ENCODE results near the gene SYNPO2. TPM values are rescaled to one million over a fixed set of nuclear protein-coding genes. Genes with fewer than 3 reads are reported as not detected.

The SYNPO2 gene
- total RNA-seq (12.6 and 40.1 TPM in 2 replicates), polyA plus RNA-seq (15.3 and 71.7 TPM in 2 replicates), polyA minus RNA-seq (ENCODE audit: low replicate concordance) (36.2 and 140 TPM in 2 replicates)
- 9.3 and 55.9 TPM in 2 replicates for polyA plus RNA-seq (2012)

GRCh38 chr4:118888666-118889311 lies at the start of gene SYNPO2:
Gene SYNPO2 (plus strand): TSS chr4:118888854. CDS start chr4:118889037, 183 bp downstream.
- H3K4me1 ChIP-seq (ENCODE audit: control insufficient read depth, extremely low read depth, insufficient read depth, low read length): peaks cover 3% of the 10 kb centered on the region
- H3K9me3 ChIP-seq (ENCODE audit: control insufficient read depth, insufficient read depth, low read depth, low read length): no peaks in the 10 kb centered on the region
- peak within 1 kb of the TSS; percentile 41 to 75 (median 52) for H3K4me3 ChIP-seq (replicated peaks in 1 of 4; ENCODE audit: control extremely low read depth in 1 of 4, insufficient read depth in 1 of 4, low read depth in 3 of 4, low read length in 4 of 4)
- H3K9ac ChIP-seq (ENCODE audit: insufficient read depth, low read length): peak within 1 kb of the TSS; percentile 34
- H3K27me3 ChIP-seq (ENCODE audit: control insufficient read depth, insufficient read depth, low read length): no peaks in the 10 kb centered on the region
- H3K79me2 ChIP-seq (ENCODE audit: control insufficient read depth, insufficient read depth, low read length): no peaks in the 10 kb centered on the region
- H3K27ac ChIP-seq (ENCODE audit: insufficient read depth, low read length): no peak within 1 kb of the TSS
- H3K4me2 ChIP-seq (ENCODE audit: extremely low read depth, insufficient read depth, low read length): peak within 1 kb of the TSS; percentile 87
- peak within 1 kb of the TSS; percentile 90 for H2AFZ ChIP-seq (ENCODE audit: low read length)
- DNase-seq (ENCODE audit: low read depth in 2 of 2): peak; percentile 84 to 91
- no peak for TF ChIP-seq EZH2 (IDR thresholded peaks at IDR 0.05; ENCODE audit: low read length, missing control alignments)
- TF ChIP-seq, protein P1, sequence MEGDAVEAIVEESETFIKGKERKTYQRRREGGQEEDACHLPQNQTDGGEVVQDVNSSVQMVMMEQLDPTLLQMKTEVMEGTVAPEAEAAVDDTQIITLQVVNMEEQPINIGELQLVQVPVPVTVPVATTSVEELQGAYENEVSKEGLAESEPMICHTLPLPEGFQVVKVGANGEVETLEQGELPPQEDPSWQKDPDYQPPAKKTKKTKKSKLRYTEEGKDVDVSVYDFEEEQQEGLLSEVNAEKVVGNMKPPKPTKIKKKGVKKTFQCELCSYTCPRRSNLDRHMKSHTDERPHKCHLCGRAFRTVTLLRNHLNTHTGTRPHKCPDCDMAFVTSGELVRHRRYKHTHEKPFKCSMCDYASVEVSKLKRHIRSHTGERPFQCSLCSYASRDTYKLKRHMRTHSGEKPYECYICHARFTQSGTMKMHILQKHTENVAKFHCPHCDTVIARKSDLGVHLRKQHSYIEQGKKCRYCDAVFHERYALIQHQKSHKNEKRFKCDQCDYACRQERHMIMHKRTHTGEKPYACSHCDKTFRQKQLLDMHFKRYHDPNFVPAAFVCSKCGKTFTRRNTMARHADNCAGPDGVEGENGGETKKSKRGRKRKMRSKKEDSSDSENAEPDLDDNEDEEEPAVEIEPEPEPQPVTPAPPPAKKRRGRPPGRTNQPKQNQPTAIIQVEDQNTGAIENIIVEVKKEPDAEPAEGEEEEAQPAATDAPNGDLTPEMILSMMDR (conservative IDR thresholded peaks at IDR 0.05 in 1 of 2, IDR thresholded peaks at IDR 0.05 in 1 of 2; ENCODE audit: low read depth in 1 of 2, low read length in 2 of 2): no peak
- H4K20me1 ChIP-seq (ENCODE audit: control insufficient read depth, extremely low read depth, insufficient read depth, low read length): no peaks in the 10 kb centered on the region
- no peaks in the 10 kb centered on the region for H3K36me3 ChIP-seq (ENCODE audit: control insufficient read depth, insufficient read depth, low read length)

DNA sequence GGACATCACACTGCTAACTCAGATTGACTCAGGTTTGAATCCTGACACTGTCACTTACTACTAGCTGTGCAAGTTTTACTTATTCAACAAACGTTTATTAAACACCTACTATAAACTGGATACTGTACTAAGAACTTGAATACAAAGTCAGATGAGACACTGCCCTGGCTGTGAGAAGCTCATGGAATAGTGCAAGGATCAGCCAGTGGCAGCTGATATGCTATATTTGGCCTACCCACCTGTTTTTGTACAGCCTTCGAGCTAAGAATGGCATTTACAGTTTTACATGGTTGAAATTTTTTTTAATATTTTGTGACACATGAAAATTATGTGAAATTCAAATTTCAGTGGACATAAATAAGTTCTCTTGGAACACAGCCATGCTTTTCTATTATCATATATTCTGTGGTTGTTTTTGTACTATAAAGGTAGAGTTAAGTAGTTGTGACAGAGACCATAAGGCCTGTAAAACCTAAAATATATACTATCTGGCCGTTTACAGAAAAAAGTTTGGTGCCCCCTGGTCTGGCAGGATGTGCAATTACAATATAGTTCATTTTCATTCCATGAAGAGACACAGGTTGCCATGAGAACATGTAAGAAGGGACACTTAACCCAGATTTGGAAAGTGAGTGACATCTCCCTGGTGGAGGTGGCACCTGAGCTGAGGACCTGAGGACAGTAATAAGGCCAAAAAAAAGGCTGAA lies 49.3 kb upstream of the SYNPO2 start:
- H3K9me3 ChIP-seq (ENCODE audit: control insufficient read depth, insufficient read depth, low read depth, low read length): no peaks in the 10 kb centered on the region
- H3K36me3 ChIP-seq (ENCODE audit: control insufficient read depth, insufficient read depth, low read length): no peaks in the 10 kb centered on the region
- H3K79me2 ChIP-seq (ENCODE audit: control insufficient read depth, insufficient read depth, low read length): peaks cover 15% of the 10 kb centered on the region
- H3K4me2 ChIP-seq (ENCODE audit: extremely low read depth, insufficient read depth, low read length): no peak overlapping the region
- TF ChIP-seq, protein P1 (conservative IDR thresholded peaks at IDR 0.05 in 1 of 2, IDR thresholded peaks at IDR 0.05 in 1 of 2; ENCODE audit: low read depth in 1 of 2, low read length in 2 of 2): no peak
- no peak for TF ChIP-seq EZH2 (IDR thresholded peaks at IDR 0.05; ENCODE audit: low read length, missing control alignments)
- H3K4me3 ChIP-seq (replicated peaks in 1 of 4; ENCODE audit: control extremely low read depth in 1 of 4, insufficient read depth in 1 of 4, low read depth in 3 of 4, low read length in 4 of 4): no peak overlapping the region
- no peak overlapping the region for H3K9ac ChIP-seq (ENCODE audit: insufficient read depth, low read length)
- no peak overlapping the region for H3K27ac ChIP-seq (ENCODE audit: insufficient read depth, low read length)
- DNase-seq (ENCODE audit: low read depth in 2 of 2): no peak
- H3K27me3 ChIP-seq (ENCODE audit: control insufficient read depth, insufficient read depth, low read length): no peaks in the 10 kb centered on the region
- no peak overlapping the region for H2AFZ ChIP-seq (ENCODE audit: low read length)
- peaks cover 9% of the 10 kb centered on the region for H3K4me1 ChIP-seq (ENCODE audit: control insufficient read depth, extremely low read depth, insufficient read depth, low read length)
- H4K20me1 ChIP-seq (ENCODE audit: control insufficient read depth, extremely low read depth, insufficient read depth, low read length): peaks cover 2% of the 10 kb centered on the region

DNA sequence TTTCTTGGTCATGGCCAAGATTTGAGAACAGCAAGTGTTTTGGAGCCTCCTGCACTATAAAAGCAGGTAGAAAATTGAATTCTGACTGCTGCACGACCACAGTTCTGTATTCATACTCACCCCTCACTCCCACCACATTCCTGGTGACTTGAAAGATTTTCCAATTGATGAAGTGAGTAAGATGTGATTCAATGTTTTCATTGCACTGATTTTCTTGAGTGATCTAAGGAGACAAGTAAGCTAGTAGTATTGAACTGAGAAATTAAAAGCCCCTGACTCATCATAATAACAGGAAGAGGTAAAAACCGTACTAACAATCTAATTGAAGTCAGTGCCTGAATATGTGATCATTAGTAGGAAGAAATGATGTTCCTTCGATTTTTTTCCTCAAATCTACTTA lies 46.6 kb upstream of the SYNPO2 start:
- H3K4me1 ChIP-seq (ENCODE audit: control insufficient read depth, extremely low read depth, insufficient read depth, low read length): peaks cover 6% of the 10 kb centered on the region
- no peak overlapping the region for H3K27ac ChIP-seq (ENCODE audit: insufficient read depth, low read length)
- no peak overlapping the region for H3K4me3 ChIP-seq (replicated peaks in 1 of 4; ENCODE audit: control extremely low read depth in 1 of 4, insufficient read depth in 1 of 4, low read depth in 3 of 4, low read length in 4 of 4)
- TF ChIP-seq EZH2 (IDR thresholded peaks at IDR 0.05; ENCODE audit: low read length, missing control alignments): no peak
- TF ChIP-seq, protein P1 (conservative IDR thresholded peaks at IDR 0.05 in 1 of 2, IDR thresholded peaks at IDR 0.05 in 1 of 2; ENCODE audit: low read depth in 1 of 2, low read length in 2 of 2): no peak
- H3K79me2 ChIP-seq (ENCODE audit: control insufficient read depth, insufficient read depth, low read length): no peaks in the 10 kb centered on the region
- H3K9ac ChIP-seq (ENCODE audit: insufficient read depth, low read length): no peak overlapping the region
- H3K4me2 ChIP-seq (ENCODE audit: extremely low read depth, insufficient read depth, low read length): peak overlapping the region; percentile 41
- H4K20me1 ChIP-seq (ENCODE audit: control insufficient read depth, extremely low read depth, insufficient read depth, low read length): no peaks in the 10 kb centered on the region
- peak; percentile 9 to 89 for DNase-seq (ENCODE audit: low read depth in 2 of 2)
- no peaks in the 10 kb centered on the region for H3K27me3 ChIP-seq (ENCODE audit: control insufficient read depth, insufficient read depth, low read length)
- H2AFZ ChIP-seq (ENCODE audit: low read length): no peak overlapping the region
- H3K36me3 ChIP-seq (ENCODE audit: control insufficient read depth, insufficient read depth, low read length): no peaks in the 10 kb centered on the region
- no peaks in the 10 kb centered on the region for H3K9me3 ChIP-seq (ENCODE audit: control insufficient read depth, insufficient read depth, low read depth, low read length)

Measured in fibroblast of lung (primary cell).